SU-DHL-6 (cell line): Measurements from ENCODE around the gene NRSN2.

Experiments
- CTCF ChIP-seq: fragments of 200-600 bp; sonication (generic); IDR thresholded peaks from one replicate; pipeline ENCODE4 v1.5.1; 2017; ENCODE audit warnings: antibody characterized with exemption, mild to moderate bottlenecking, low read length, moderate library complexity; ENCODE audit not compliant: insufficient read depth, poor library complexity, severe bottlenecking
- EZH2phosphoT487 ChIP-seq: fragments of 200-600 bp; sonication (generic), shearing (Covaris generic); conservative IDR thresholded peaks from 2 replicates; pipeline ENCODE4 v1.6.1; 2018; ENCODE audit warnings: mild to moderate bottlenecking, antibody characterized with exemption, low read length, moderate library complexity, mixed read lengths

GRCh38 chr20:403582-403957 lies 56.7 kb downstream of the NRSN2 start:
- TF ChIP-seq CTCF (no peak), EZH2phosphoT487 (no peak)
